GM19035 (cell line): ENCODE measurements around the gene GBP3.
"Not testable (repeated sequence)": the region's sequence is repeated elsewhere in the genome, so short reads cannot be mapped to it uniquely, and the experiment has no call there.

Source experiments
- ATAC-seq: cut with Tn5 transposase; IDR thresholded peaks from one replicate; pipeline ENCODE4 v1.9.1; 2021; ENCODE audit not compliant: unreplicated experiment

The GBP3 gene

DNA sequence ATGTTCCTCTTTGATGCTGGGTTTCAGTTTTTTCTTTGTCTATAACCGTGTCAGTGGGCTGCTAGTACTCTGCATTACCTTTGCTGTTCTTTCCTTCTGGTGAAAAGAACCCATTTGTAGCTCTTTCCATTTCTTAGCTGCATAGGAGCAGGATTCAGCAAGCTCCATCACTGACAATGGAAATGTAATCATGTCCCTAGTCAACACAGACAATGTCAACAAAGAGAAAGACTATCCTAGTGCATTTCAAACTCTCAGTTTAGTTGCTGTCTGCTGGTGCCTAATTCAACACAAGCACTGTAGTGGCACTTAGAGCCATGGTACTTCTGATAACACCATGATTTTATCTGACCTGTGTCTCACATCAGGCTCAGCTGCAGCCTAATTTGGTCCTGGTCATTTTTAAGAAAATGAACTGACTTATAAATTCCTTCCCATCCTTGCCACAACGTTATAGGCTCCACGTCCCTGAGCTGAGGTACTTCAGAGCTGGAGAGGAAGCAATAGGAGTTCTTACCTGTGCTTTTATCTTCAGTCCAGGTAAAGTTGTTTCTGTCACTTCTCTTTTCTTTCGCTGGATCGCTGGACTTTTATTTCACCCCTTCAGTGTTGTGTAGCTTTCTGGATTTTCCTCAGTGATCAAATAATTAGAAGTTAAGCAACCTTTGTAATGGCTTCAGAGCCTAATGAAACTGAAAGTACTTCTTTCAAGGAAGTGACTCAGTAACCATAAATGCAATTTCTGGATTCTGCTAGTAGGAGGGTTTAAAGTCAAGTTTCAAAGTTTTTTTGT, at the start of gene GBP3:
Gene GBP3, minus strand, starts transcription at position 700 of the 793 bp plus-strand sequence. CDS start 2,145 bp downstream, outside the sequence.
- peak; percentile 81 for ATAC-seq

GRCh38 chr1:89070509-89070908, 47.8 kb upstream of the GBP3 start:
- no peak for ATAC-seq

DNA sequence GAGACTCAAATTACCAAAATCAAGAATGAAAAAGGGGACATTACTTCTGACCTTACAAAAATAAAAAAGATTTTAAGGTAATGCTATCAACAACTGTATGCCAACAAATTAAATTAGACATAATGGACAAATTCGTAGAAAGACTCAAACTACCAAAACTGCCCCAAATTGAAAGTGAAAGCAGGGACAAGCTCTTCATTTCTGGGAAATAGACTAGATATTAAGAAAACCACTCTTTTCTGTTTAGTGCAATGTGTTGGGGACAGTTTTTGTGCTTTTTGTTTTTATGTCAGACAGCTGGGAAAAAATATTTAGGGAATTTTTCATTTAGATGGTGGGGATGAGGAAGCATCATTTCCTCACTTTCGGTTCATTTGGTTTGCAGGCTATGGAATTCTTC, 47.3 kb upstream of the GBP3 start:
- no peak for ATAC-seq

DNA sequence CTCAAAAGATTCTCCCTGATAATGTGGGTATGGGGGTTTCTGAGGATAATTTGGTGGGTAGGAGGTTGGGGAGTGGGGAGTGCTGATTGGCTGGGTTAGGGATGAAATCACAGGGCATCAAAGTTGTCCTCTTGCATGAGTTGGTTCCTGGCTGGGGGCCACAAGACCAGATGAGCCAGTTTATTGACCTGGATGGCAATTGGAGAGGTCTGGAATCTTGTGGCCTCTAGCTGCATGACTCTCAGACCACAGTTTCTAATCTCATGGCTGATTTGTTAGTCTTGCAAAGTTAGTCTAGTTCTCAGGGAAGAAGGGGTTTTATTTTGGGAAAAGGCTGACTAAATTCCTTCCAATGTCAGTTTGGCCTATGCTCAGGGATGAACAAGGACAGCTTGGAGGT, 45.6 kb upstream of the GBP3 start:
- ATAC-seq, result no peak

DNA sequence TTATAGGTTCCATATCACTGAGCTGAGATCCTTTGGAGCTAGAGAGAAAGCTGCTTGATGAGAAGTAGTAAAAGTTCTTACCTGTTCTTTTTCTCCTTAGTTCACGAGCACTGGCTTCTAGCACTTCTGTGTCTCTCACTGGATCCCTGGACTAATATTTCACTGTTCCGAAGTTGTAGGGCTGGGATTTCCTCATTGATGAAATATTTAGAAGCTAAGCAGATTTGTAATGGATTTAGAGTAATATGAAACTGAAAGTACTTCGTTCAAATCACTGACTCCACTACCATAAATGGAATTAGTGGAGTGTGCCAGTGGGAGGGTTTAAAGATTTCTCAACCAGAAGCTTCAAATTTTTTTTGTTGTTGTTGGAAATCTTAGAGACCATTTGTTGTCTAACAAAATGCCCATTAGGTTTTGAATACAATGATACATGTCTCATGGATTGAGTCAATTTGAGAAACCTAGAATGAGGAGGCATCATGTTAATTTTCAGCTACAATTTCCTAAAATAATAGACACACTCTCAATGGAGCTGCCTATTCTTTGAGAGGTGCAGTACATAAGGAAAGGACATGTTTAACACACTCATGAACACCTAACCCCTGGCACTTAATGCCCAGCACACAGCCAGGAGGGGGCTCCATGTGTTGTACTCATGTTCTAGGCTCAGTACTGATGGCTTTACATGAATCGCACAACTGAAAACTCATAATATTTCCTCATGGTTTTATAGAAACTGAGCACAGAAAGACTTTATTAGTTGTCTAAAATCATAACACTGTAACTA, 42.6 kb upstream of the GBP3 start, which contains the start of gene GBP1:
Gene GBP1, minus strand, starts transcription at position 130 of the 790 bp plus-strand sequence. CDS start 1,974 bp downstream, outside the sequence.
- ATAC-seq, result peak; percentile 64

DNA sequence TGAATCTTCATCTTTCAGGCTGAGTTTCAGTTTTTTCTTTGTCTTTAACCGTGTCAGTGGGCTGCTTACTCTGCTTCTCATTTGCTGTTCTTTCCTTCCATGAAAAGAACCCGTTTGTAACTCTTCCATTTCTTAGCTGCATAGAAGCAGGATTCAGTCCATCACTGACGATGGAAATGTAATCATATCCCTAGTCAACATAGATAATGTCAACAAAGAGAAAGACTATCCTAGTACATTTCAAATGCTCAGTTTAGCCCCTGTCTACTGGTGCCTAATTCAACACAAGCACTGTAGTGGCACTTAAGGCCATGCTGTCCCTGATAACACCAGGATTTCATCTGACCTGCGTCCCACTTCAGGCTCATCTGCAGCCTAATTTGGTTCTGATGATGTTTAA, 42.0 kb upstream of the GBP3 start:
- ATAC-seq, result peak; percentile 41

- no peak for ATAC-seq
Observed at GRCh38 chr1:89063094-89063493, 40.4 kb upstream of the GBP3 start.

DNA sequence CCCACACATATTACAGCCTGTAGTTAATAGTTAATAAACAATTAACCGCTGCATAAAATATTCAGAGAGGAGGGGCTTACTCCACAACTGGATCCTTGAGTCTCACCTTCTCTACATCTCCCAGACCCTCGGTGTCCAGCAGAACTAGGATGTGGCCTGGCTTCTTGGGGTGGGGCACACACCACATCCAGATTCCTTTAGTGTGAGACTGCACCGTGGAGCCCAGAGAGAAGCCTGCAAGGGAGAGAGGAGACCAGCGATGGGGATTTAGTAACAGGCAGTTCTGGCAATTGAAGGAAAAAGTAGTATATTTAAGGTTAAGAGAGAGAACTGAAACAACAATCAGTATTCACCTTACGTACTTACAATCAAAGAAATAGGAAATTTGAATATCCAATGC, 37.4 kb upstream of the GBP3 start:
- no peak for ATAC-seq

DNA sequence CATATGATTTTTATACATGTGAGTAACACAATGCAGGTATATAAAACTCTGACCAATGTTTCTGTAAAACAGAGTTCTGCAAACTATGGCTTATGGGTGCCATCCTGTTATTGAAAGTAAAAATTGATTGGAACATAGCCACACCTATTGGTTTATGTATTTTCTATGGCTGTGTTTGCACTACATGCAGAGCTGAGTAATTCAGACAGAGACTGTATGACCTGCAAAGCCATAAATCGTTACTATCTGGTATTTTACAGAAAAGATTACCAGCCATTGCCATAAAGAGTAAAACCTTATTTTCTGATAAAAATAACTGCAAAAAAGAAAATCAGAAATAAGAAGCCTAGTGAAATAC, 29.3 kb upstream of the GBP3 start:
- no peak for ATAC-seq

GRCh38 chr1:89051300-89051954, 28.8 kb upstream of the GBP3 start:
- no peak for ATAC-seq

- ATAC-seq, result no peak
Observed at GRCh38 chr1:89050649-89051033, 28.0 kb upstream of the GBP3 start.

GRCh38 chr1:89049901-89050648, 27.4 kb upstream of the GBP3 start:
- ATAC-seq, result not testable (repeated sequence)

- ATAC-seq, result not testable (repeated sequence)
Observed at GRCh38 chr1:89049187-89049586, 26.5 kb upstream of the GBP3 start.

DNA sequence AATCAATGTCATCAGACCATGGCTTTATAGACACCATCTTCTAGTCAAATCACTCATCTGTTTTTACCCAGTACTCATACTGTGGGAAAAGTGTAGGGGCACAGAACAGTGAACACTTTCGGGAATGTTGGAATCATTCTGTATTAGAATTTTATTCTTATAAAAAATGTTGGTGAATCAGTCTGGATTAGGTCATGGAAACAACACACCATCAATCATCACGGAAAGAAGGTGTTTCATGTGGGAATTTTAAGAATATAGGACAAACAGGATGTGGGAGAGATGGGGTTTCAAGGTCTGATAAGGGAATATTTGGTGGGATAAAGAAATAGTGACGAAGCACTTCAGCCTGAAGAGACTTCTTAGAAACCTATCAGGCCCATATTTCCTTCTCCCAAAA, 25.1 kb upstream of the GBP3 start:
- no peak for ATAC-seq

DNA sequence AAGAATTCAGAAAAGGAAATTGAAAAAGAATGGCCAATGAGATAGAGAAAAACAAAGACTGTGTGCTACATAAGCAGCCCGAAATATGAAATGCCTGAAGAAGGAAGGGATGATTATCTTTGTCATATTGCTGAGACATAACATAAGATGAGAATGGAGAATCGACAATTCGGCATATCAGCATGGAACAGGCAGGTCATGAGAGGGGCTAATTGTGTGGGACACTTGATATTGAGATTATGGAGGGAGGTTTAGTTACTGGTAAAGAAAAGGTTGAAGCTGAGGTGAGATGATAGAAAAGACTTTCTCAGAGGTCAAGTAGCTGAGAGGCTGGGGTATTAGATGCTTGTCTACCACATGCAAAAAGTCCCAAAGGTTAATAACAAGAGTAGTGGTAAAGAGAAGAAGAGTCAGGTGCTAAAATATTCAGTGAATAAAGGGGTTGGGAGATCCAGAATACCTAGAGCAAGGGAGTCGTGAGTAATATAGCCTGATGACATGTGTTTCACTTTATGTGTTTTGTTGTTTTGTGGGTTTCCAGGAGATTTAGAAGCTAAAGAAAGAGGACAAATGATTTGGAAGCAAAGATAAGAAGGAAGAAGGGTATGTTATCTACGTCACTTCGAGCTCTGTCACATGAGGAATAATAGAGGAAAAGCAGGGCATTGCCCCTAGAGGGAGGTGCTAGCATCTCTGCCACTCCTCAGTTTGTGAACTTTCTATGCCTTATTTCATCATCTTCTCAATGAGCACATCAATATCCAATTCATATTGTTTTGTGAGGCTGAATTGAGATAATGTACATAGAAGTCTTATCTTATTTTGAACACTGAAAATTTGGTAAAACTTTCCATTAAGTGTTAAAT, 23.9 kb upstream of the GBP3 start:
- peak; percentile 71 for ATAC-seq

- no peak for ATAC-seq
Observed at GRCh38 chr1:89044970-89045721, 22.5 kb upstream of the GBP3 start.

DNA sequence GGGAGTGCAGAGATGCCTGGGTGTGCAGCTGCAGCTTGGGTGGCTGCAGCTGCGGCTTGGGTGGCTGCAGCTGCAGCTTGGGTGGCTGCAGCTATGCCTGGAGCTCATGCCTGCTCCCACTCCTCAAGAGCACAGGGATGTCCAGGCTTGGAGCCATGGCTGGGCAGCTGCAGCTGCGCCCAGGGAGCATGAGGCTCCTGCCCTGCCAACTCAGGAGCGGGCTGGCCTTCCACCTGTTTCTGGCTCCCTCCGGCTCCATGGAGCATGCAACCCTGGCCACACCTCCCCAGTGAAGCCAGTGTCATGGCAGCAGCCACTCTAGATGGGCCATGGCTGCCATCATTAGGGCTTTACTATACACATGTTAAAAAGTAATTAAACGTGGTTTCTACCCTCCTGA, 21.3 kb upstream of the GBP3 start:
- ATAC-seq, result no peak

DNA sequence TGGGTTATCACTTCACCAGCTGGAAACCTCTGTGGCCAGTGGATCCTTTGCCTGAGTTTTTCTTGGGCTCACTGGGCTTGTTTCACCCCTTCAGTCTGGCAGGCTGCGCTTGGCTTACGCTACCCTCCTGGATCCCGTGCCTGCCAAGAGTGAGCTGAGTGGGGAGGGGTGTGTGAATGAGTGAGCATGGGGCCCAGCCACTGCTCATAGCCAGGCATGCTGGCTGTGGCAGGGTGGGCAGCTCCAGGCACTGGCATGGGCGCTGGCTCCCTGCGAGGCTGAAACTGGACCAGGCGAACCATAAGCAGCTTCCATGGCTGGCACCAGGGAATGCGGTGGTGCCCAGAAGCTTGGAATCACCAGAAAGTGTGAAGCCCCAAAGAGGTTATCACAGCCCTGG, 19.8 kb upstream of the GBP3 start:
- ATAC-seq, result no peak

DNA sequence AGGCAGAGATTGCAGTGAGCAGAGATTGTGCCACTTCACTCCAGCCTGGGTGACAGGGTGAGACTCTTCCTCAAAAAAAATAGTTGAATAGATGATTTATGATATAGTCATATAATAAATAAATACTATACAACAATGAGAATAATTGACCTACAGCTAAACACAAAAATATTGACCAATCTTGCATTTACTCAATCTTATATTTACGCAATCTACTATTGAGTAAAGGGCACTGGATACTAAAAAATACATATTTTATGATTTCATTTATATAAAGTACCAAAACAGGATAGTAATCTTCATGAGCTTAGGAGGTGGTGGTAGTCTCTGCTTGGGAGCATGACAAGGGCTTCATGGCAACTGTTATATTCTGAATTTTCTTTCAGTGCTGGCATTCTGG, 19.1 kb upstream of the GBP3 start:
- no peak for ATAC-seq
